Measurements from ENCODE around the gene DGKI. TPM values are rescaled to one million over a fixed set of nuclear protein-coding genes. Genes with fewer than 3 reads are reported as not detected.

The DGKI gene
- total RNA-seq, 1 experiment from 2014 or later = 0.41 TPM

DNA sequence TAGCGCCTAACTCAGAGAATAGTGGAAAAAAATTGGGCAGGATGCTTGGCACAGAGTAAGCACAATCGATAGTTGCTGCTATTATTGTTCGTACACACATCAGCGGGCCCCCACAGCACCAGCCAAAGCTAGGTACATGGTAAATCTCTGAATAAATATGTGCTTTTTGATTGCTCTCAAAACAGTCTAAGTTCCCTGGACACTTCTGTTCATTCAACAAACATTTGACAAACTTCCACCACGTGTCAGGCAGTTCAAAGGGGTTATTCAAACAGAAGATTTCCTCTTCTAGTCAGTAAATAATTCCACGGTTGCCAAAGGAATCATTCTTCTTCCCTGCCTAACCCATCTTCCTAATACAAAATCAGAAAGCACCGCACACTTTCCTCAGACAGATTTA, 150.8 kb downstream of the DGKI start:
- no peak overlapping the region for H3K4me3 ChIP-seq
- no peak for DNase-seq
- intact Hi-C loops (cut with micrococcal nuclease; ENCODE audit: unreplicated experiment) = no loop called here
- no peak overlapping the region for H3K27ac ChIP-seq
- no peaks in the 10 kb centered on the region for H3K36me3 ChIP-seq (ENCODE audit: low read depth)
- peaks cover 55% of the 10 kb centered on the region for H3K27me3 ChIP-seq (ENCODE audit: insufficient read depth, low read depth)
- no peaks in the 10 kb centered on the region for H3K4me1 ChIP-seq (replicated peaks; ENCODE audit: insufficient read depth)
- no peaks in the 10 kb centered on the region for H3K79me2 ChIP-seq (ENCODE audit: low read depth)
- ChIA-PET CTCF (no interaction called here), POLR2A (ENCODE audit: unreplicated experiment) (no interaction called here)
- no peaks in the 10 kb centered on the region for H3K9me3 ChIP-seq (ENCODE audit: insufficient read depth, low read depth)
- no peak overlapping the region for H2AFZ ChIP-seq
- H3F3A ChIP-seq (ENCODE audit: insufficient read depth, low read depth) = no peaks in the 10 kb centered on the region
- H4K20me1 ChIP-seq (ENCODE audit: insufficient read depth) = no peaks in the 10 kb centered on the region
- H3K9me2 ChIP-seq (ENCODE audit: insufficient read depth) = no peaks in the 10 kb centered on the region
- no peak for TF ChIP-seq EZH2 (IDR thresholded peaks at IDR 0.05; ENCODE audit: low read depth)
- TF ChIP-seq, protein P1, sequence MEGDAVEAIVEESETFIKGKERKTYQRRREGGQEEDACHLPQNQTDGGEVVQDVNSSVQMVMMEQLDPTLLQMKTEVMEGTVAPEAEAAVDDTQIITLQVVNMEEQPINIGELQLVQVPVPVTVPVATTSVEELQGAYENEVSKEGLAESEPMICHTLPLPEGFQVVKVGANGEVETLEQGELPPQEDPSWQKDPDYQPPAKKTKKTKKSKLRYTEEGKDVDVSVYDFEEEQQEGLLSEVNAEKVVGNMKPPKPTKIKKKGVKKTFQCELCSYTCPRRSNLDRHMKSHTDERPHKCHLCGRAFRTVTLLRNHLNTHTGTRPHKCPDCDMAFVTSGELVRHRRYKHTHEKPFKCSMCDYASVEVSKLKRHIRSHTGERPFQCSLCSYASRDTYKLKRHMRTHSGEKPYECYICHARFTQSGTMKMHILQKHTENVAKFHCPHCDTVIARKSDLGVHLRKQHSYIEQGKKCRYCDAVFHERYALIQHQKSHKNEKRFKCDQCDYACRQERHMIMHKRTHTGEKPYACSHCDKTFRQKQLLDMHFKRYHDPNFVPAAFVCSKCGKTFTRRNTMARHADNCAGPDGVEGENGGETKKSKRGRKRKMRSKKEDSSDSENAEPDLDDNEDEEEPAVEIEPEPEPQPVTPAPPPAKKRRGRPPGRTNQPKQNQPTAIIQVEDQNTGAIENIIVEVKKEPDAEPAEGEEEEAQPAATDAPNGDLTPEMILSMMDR (conservative IDR thresholded peaks at IDR 0.05) = no peak
- BruUV-seq (replicated peaks) = no TSS peak
- no peak overlapping the region for H3K4me2 ChIP-seq

DNA sequence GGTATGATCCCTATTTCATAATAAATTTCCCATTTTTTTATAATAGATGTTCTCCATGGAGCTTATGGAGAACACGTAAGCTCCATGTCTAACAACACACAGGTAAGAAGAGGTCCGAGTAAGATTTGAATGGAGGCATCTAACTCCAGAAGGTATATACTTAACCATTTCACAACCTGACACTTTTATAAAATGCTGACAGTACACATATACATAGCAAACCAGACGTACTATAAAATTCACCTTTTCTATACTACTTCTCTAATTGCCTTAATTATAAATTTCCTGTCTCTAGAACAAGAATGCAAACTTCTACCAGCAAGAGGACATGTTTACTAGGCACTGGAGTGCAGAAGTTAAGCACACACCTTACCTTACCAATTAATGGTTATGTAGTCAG, 151.3 kb downstream of the DGKI start:
- no peaks in the 10 kb centered on the region for H4K20me1 ChIP-seq (ENCODE audit: insufficient read depth)
- no peak overlapping the region for H3K4me3 ChIP-seq
- no peak overlapping the region for H3K27ac ChIP-seq
- H3K9me3 ChIP-seq (ENCODE audit: insufficient read depth, low read depth) = no peaks in the 10 kb centered on the region
- POLR2A ChIA-PET (ENCODE audit: unreplicated experiment) = no interaction called here
- no peaks in the 10 kb centered on the region for H3F3A ChIP-seq (ENCODE audit: insufficient read depth, low read depth)
- DNase-seq = no peak
- no peaks in the 10 kb centered on the region for H3K9me2 ChIP-seq (ENCODE audit: insufficient read depth)
- H3K4me1 ChIP-seq (replicated peaks; ENCODE audit: insufficient read depth) = no peaks in the 10 kb centered on the region
- H3K27me3 ChIP-seq (ENCODE audit: insufficient read depth, low read depth) = peaks cover 60% of the 10 kb centered on the region
- no TSS peak for BruUV-seq (replicated peaks)
- TF ChIP-seq, protein P1 (conservative IDR thresholded peaks at IDR 0.05) = no peak
- no peak for TF ChIP-seq EZH2 (IDR thresholded peaks at IDR 0.05; ENCODE audit: low read depth)
- intact Hi-C loops (cut with micrococcal nuclease; ENCODE audit: unreplicated experiment) = no loop called here
- H2AFZ ChIP-seq = no peak overlapping the region
- H3K4me2 ChIP-seq = no peak overlapping the region
- no peaks in the 10 kb centered on the region for H3K79me2 ChIP-seq (ENCODE audit: low read depth)
- no peaks in the 10 kb centered on the region for H3K36me3 ChIP-seq (ENCODE audit: low read depth)
- CTCF ChIA-PET = no interaction called here

DNA sequence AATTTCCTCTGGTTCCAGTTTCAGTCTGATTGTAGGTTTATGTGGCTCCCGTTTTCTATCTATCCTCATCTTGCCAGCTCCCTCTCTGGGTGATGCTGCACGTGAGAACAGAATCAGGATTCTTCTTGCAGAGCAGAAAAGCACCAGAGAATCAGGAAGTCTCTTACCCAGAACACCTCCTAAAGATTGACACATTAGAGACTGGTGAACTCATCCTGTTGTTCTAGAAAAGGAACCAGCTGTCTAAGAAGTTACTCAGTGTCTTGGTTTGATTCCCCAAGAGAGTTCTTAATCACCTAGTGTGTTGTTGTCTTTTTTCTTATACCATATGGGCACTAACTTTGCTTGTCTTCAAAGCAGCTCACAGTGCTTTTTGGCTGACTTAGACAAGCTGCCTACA, 152.4 kb downstream of the DGKI start:
- H3F3A ChIP-seq (ENCODE audit: insufficient read depth, low read depth) = no peaks in the 10 kb centered on the region
- no TSS peak for BruUV-seq (replicated peaks)

More for the DNA sequence above, 152.4 kb downstream of the DGKI start:
- Histone ChIP-seq H3K9me3 (ENCODE audit: insufficient read depth, low read depth) (no peaks in the 10 kb centered on the region), H3K27me3 (ENCODE audit: insufficient read depth, low read depth) (peaks cover 62% of the 10 kb centered on the region), H4K20me1 (ENCODE audit: insufficient read depth) (no peaks in the 10 kb centered on the region), H3K36me3 (ENCODE audit: low read depth) (no peaks in the 10 kb centered on the region), H2AFZ (no peak overlapping the region), H3K4me1 (replicated peaks; ENCODE audit: insufficient read depth) (no peaks in the 10 kb centered on the region), H3K9me2 (ENCODE audit: insufficient read depth) (no peaks in the 10 kb centered on the region), H3K4me2 (no peak overlapping the region), H3K4me3 (no peak overlapping the region), H3K79me2 (ENCODE audit: low read depth) (no peaks in the 10 kb centered on the region), H3K27ac (no peak overlapping the region)
- CTCF ChIA-PET = no interaction called here
- TF ChIP-seq, protein P1 (conservative IDR thresholded peaks at IDR 0.05) = no peak
- no peak for TF ChIP-seq EZH2 (IDR thresholded peaks at IDR 0.05; ENCODE audit: low read depth)
- no peak for DNase-seq
- POLR2A ChIA-PET (ENCODE audit: unreplicated experiment) = no interaction called here
- intact Hi-C loops (cut with micrococcal nuclease; ENCODE audit: unreplicated experiment) = no loop called here
